ENCODE results near the gene FHDC1. TPM values are rescaled to one million over a fixed set of nuclear protein-coding genes. Genes with fewer than 3 reads are reported as not detected.

The FHDC1 gene
- total and polyA plus RNA-seq, 7 experiments from 2014 or later: 0.04 to 0.19 (median 0.10) TPM; not detected in 1

GRCh38 chr4:152992466-152992865 lies 56.3 kb downstream of the FHDC1 start:
- no peak overlapping the region for H3K27ac Mint-ChIP-seq

DNA sequence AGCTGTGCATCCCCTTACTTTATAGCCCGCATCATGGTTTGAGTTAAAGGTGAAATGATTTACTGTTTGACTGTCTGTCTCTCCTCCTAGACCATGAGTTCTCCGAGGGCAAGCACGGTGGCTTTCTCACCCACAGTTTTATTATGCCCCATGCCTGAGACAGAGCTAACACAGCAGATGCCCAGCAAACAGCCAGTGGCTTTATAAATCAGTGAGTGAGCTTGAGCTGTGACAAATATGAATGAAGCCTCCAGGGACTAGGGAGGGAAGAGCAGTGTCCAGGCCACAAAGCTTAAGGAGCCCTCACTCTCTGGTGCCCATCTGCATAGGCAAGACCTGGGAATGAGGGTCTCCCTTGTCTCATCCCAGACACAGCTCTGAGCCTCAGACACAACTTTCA lies 57.9 kb downstream of the FHDC1 start:
- H3K9me3 ChIP-seq (ENCODE audit: control insufficient read depth in 2 of 3, low read length in 3 of 3): no peaks in the 10 kb centered on the region
- no peaks in the 10 kb centered on the region for H3K27me3 ChIP-seq (ENCODE audit: control insufficient read depth in 2 of 2, insufficient read depth in 2 of 2, low read length in 2 of 2)
- Mint-ChIP-seq H3K4me1 (peaks cover 0 to 1% (median 0%) of the 10 kb centered on the region in 7 donors), H3K9me3 (peaks cover 0 to 2% (median 0%) of the 10 kb centered on the region in 11 donors), H3K27ac (no peak overlapping the region), H3K4me3 (no peak overlapping the region), H3K36me3 (no peaks in the 10 kb centered on the region), H3K27me3 (peaks cover 0 to 9% (median 4%) of the 10 kb centered on the region in 5 donors)
- no peak overlapping the region for H3K4me3 ChIP-seq (ENCODE audit: low read length)
- H3K27ac ChIP-seq (ENCODE audit: low read depth, low read length): no peak overlapping the region
- ChIA-PET CTCF (no interaction called here), POLR2A (no interaction called here)
- no peak for DNase-seq
- no peaks in the 10 kb centered on the region for H3K4me1 ChIP-seq (ENCODE audit: control insufficient read depth in 2 of 2, insufficient read depth in 2 of 2, low read length in 2 of 2)
- ATAC-seq: no peak
- no peaks in the 10 kb centered on the region for H3K36me3 ChIP-seq (ENCODE audit: control insufficient read depth in 2 of 3, insufficient read depth in 3 of 3, low read length in 3 of 3)
- intact Hi-C loops (cut with micrococcal nuclease): no loop called here

More at GRCh38 chr4:152992466-152992865, 56.3 kb downstream of the FHDC1 start:
- no peaks in the 10 kb centered on the region for H3K27me3 ChIP-seq (ENCODE audit: control insufficient read depth in 2 of 2, insufficient read depth in 2 of 2, low read length in 2 of 2)
- H3K9me3 Mint-ChIP-seq: no peaks in the 10 kb centered on the region
- H3K36me3 Mint-ChIP-seq: no peaks in the 10 kb centered on the region
- H3K4me1 ChIP-seq (ENCODE audit: control insufficient read depth in 2 of 2, insufficient read depth in 2 of 2, low read length in 2 of 2): no peaks in the 10 kb centered on the region
- intact Hi-C loops (cut with micrococcal nuclease): no loop called here
- H3K4me3 Mint-ChIP-seq: no peak overlapping the region
- no peaks in the 10 kb centered on the region for H3K9me3 ChIP-seq (ENCODE audit: control insufficient read depth in 2 of 3, low read length in 3 of 3)
- DNase-seq (no peak), ATAC-seq (no peak)
- peaks cover 0 to 8% (median 5%) of the 10 kb centered on the region in 5 donors for H3K27me3 Mint-ChIP-seq
- ChIA-PET POLR2A (no interaction called here), CTCF (no interaction called here)
- H3K27ac ChIP-seq (ENCODE audit: low read depth, low read length): no peak overlapping the region
- H3K4me3 ChIP-seq (ENCODE audit: low read length): no peak overlapping the region
- no peaks in the 10 kb centered on the region for H3K36me3 ChIP-seq (ENCODE audit: control insufficient read depth in 2 of 3, insufficient read depth in 3 of 3, low read length in 3 of 3)
- peaks cover 0 to 1% (median 0%) of the 10 kb centered on the region in 7 donors for H3K4me1 Mint-ChIP-seq

DNA sequence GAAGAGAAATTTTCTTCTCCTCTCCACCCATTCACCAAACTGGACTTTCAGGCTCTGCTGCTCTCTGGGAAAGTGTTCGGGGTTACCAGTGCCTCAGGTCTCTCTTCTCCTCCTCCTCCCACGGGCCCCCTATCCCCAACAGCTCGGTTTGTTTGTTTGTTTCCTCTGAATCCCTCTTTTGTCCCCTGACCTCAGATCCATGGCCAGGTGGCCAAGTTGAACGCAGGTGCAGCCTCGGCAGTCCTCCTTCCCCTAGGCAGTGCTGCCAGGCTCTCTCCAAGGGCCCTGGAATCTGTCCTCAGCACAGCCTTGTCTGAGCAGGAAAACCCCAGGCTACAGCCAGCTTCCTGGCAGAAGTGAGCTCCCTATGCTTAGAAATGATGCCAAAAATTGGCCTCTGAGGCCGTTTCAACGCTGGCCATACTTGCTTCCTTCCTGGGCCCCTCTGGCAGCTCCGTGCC lies 60.0 kb downstream of the FHDC1 start:
- Mint-ChIP-seq H3K27ac (no peak overlapping the region), H3K4me3 (no peak overlapping the region), H3K27me3 (peaks cover 0 to 12% (median 4%) of the 10 kb centered on the region in 5 donors), H3K9me3 (peaks cover 0 to 2% (median 0%) of the 10 kb centered on the region in 11 donors), H3K36me3 (no peaks in the 10 kb centered on the region), H3K4me1 (peaks cover 0 to 1% (median 0%) of the 10 kb centered on the region in 7 donors)
- intact Hi-C loops (cut with micrococcal nuclease): no loop called here
- Histone ChIP-seq H3K4me1 (ENCODE audit: control insufficient read depth in 2 of 2, insufficient read depth in 2 of 2, low read length in 2 of 2) (no peaks in the 10 kb centered on the region), H3K4me3 (ENCODE audit: low read length) (no peak overlapping the region), H3K36me3 (ENCODE audit: control insufficient read depth in 2 of 3, insufficient read depth in 3 of 3, low read length in 3 of 3) (no peaks in the 10 kb centered on the region), H3K27ac (ENCODE audit: low read depth, low read length) (no peak overlapping the region), H3K27me3 (ENCODE audit: control insufficient read depth in 2 of 2, insufficient read depth in 2 of 2, low read length in 2 of 2) (no peaks in the 10 kb centered on the region), H3K9me3 (ENCODE audit: control insufficient read depth in 2 of 3, low read length in 3 of 3) (no peaks in the 10 kb centered on the region)
- CTCF ChIA-PET: no interaction called here
- ATAC-seq: no peak
- POLR2A ChIA-PET: no interaction called here
- DNase-seq: no peak

DNA sequence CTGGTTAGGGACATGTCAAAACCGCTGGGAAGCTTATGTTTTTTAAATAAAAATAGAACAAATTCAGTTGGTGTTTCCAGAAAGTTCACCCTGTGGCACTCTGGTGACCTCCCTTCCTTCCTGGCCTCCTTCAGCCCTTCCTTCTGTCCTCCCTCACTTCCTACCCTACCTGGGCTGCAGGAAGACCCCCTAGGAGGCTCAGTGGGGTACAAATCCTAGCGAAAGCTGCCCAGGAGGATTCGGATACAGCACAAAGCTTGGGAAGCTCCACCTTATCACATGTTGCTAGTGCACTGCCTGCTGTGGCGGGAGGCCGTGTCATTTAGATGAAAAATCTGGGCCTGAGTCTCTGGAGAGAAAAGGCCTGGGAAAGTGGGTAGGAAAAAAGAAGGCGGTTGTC lies 60.5 kb downstream of the FHDC1 start:
- Mint-ChIP-seq H3K27ac (no peak overlapping the region), H3K27me3 (peaks cover 0 to 14% (median 7%) of the 10 kb centered on the region in 5 donors), H3K4me1 (peaks cover 0 to 1% (median 0%) of the 10 kb centered on the region in 7 donors), H3K36me3 (no peaks in the 10 kb centered on the region), H3K4me3 (no peak overlapping the region), H3K9me3 (peaks cover 0 to 2% (median 0%) of the 10 kb centered on the region in 11 donors)
- H3K9me3 ChIP-seq (ENCODE audit: control insufficient read depth in 2 of 3, low read length in 3 of 3): no peaks in the 10 kb centered on the region
- H3K4me3 ChIP-seq (ENCODE audit: low read length): no peak overlapping the region
- no peak for DNase-seq
- H3K27ac ChIP-seq (ENCODE audit: low read depth, low read length): no peak overlapping the region
- H3K36me3 ChIP-seq (ENCODE audit: control insufficient read depth in 2 of 3, insufficient read depth in 3 of 3, low read length in 3 of 3): no peaks in the 10 kb centered on the region
- intact Hi-C loops (cut with micrococcal nuclease): no loop called here
- ChIA-PET POLR2A (no interaction called here), CTCF (no interaction called here)
- no peaks in the 10 kb centered on the region for H3K27me3 ChIP-seq (ENCODE audit: control insufficient read depth in 2 of 2, insufficient read depth in 2 of 2, low read length in 2 of 2)
- no peak for ATAC-seq
- H3K4me1 ChIP-seq (ENCODE audit: control insufficient read depth in 2 of 2, insufficient read depth in 2 of 2, low read length in 2 of 2): no peaks in the 10 kb centered on the region

GRCh38 chr4:152997288-152997687 lies 61.2 kb downstream of the FHDC1 start:
- Histone ChIP-seq H3K9me3 (ENCODE audit: control insufficient read depth in 2 of 3, low read length in 3 of 3) (no peaks in the 10 kb centered on the region), H3K27me3 (ENCODE audit: control insufficient read depth in 2 of 2, insufficient read depth in 2 of 2, low read length in 2 of 2) (no peaks in the 10 kb centered on the region), H3K4me1 (ENCODE audit: control insufficient read depth in 2 of 2, insufficient read depth in 2 of 2, low read length in 2 of 2) (no peaks in the 10 kb centered on the region), H3K4me3 (ENCODE audit: low read length) (no peak overlapping the region), H3K27ac (ENCODE audit: low read depth, low read length) (no peak overlapping the region), H3K36me3 (ENCODE audit: control insufficient read depth in 2 of 3, insufficient read depth in 3 of 3, low read length in 3 of 3) (no peaks in the 10 kb centered on the region)
- ChIA-PET POLR2A (no interaction called here), CTCF (no interaction called here)
- Mint-ChIP-seq H3K36me3 (no peaks in the 10 kb centered on the region), H3K27ac (no peak overlapping the region), H3K9me3 (peaks cover 0 to 2% (median 0%) of the 10 kb centered on the region in 11 donors), H3K27me3 (peaks cover 0 to 19% (median 9%) of the 10 kb centered on the region in 5 donors), H3K4me3 (no peak overlapping the region), H3K4me1 (peaks cover 0 to 1% (median 0%) of the 10 kb centered on the region in 7 donors)
- intact Hi-C loops (cut with micrococcal nuclease): no loop called here
- DNase-seq (no peak), ATAC-seq (no peak)

- DNase-seq (no peak), ATAC-seq (no peak)
- H3K4me1 ChIP-seq (ENCODE audit: control insufficient read depth in 2 of 2, insufficient read depth in 2 of 2, low read length in 2 of 2): no peaks in the 10 kb centered on the region
- no peaks in the 10 kb centered on the region for H3K36me3 Mint-ChIP-seq
- H3K27me3 Mint-ChIP-seq: peaks cover 0 to 19% (median 11%) of the 10 kb centered on the region in 5 donors
- no peak overlapping the region for H3K4me3 Mint-ChIP-seq
- H3K4me3 ChIP-seq (ENCODE audit: low read length): no peak overlapping the region
- ChIA-PET POLR2A (no interaction called here), CTCF (interaction anchor here (0.6 kb wide), 1 partner anchor 470 kb away, joined by 3 read pairs; no protein-coding TSS in a partner anchor)
- intact Hi-C loops (cut with micrococcal nuclease): no loop called here
- peaks cover 0 to 2% (median 0%) of the 10 kb centered on the region in 11 donors for H3K9me3 Mint-ChIP-seq
- no peak overlapping the region for H3K27ac Mint-ChIP-seq
- no peaks in the 10 kb centered on the region for H3K9me3 ChIP-seq (ENCODE audit: control insufficient read depth in 2 of 3, low read length in 3 of 3)
- no peaks in the 10 kb centered on the region for H3K27me3 ChIP-seq (ENCODE audit: control insufficient read depth in 2 of 2, insufficient read depth in 2 of 2, low read length in 2 of 2)
- H3K27ac ChIP-seq (ENCODE audit: low read depth, low read length): no peak overlapping the region
- H3K4me1 Mint-ChIP-seq: peaks cover 0 to 1% (median 0%) of the 10 kb centered on the region in 7 donors
- no peaks in the 10 kb centered on the region for H3K36me3 ChIP-seq (ENCODE audit: control insufficient read depth in 2 of 3, insufficient read depth in 3 of 3, low read length in 3 of 3)
These were observed 61.8 kb downstream of the FHDC1 start for GRCh38 chr4:152997771-152998487.

DNA sequence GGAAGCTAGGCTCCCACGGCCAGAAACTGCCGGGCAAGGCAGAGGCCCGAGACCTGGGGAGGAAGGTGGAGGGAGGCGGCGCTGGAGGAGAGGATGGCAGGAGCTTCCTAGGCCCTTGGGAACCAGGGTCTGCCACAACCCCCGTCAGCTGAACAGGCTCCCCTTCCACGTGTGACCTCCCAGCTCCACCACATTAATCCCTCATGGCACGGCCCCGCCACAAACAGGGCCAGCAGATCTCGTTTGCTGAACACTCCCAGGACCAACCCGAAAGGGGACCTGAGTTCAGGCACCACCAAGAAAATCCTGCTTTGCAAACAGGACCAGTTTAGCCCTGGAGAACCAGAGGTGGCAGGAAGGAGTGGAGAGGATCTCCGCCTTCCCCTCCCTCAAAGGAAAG lies 62.7 kb downstream of the FHDC1 start:
- Mint-ChIP-seq H3K27me3 (peaks cover 0 to 19% (median 14%) of the 10 kb centered on the region in 5 donors), H3K36me3 (no peaks in the 10 kb centered on the region), H3K27ac (no peak overlapping the region), H3K4me1 (peaks cover 0 to 3% (median 0%) of the 10 kb centered on the region in 7 donors), H3K4me3 (no peak overlapping the region), H3K9me3 (peaks cover 0 to 2% (median 0%) of the 10 kb centered on the region in 11 donors)
- intact Hi-C loops (cut with micrococcal nuclease): no loop called here
- Histone ChIP-seq H3K4me3 (ENCODE audit: low read length) (no peak overlapping the region), H3K27ac (ENCODE audit: low read depth, low read length) (no peak overlapping the region), H3K4me1 (ENCODE audit: control insufficient read depth in 2 of 2, insufficient read depth in 2 of 2, low read length in 2 of 2) (no peaks in the 10 kb centered on the region), H3K27me3 (ENCODE audit: control insufficient read depth in 2 of 2, insufficient read depth in 2 of 2, low read length in 2 of 2) (no peaks in the 10 kb centered on the region), H3K36me3 (ENCODE audit: control insufficient read depth in 2 of 3, insufficient read depth in 3 of 3, low read length in 3 of 3) (no peaks in the 10 kb centered on the region), H3K9me3 (ENCODE audit: control insufficient read depth in 2 of 3, low read length in 3 of 3) (no peaks in the 10 kb centered on the region)
- ChIA-PET POLR2A (no interaction called here), CTCF (no interaction called here)
- DNase-seq (no peak), ATAC-seq (no peak)
